ENCODE results near the gene LYPLAL1.
"Not testable (repeated sequence)": the region's sequence is repeated elsewhere in the genome, so short reads cannot be mapped to it uniquely, and the experiment has no call there.

Gene LYPLAL1

DNA sequence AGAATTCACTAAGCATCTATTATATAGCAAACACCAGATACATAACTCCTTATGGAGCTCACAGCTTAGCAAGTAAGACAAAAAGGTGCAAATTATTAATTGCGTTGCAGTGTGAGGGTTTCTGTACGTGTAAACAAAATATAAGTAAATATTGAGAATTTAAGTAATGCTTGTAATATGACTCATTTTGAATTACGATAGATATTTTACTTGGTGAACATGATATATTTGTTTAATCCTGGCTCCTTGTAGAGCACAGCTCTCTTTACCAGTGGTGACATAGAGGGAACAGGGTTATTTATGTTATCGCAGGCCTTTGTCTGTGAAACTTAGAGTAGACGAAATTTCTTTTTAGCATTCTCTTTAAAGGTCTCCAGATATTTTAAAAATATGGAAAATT is 36.4 kb downstream of the LYPLAL1 start:
- no peaks in the 10 kb centered on the region for H3K36me3 ChIP-seq (ENCODE audit: insufficient read depth, low read length)
- no peaks in the 10 kb centered on the region for H3K9me3 ChIP-seq (ENCODE audit: control insufficient read depth, insufficient read depth, low read length)
- H3K4me1 ChIP-seq (ENCODE audit: insufficient read depth, low read length), result no peaks in the 10 kb centered on the region
- no peak overlapping the region for H3K9ac ChIP-seq (ENCODE audit: low read depth, low read length)

DNA sequence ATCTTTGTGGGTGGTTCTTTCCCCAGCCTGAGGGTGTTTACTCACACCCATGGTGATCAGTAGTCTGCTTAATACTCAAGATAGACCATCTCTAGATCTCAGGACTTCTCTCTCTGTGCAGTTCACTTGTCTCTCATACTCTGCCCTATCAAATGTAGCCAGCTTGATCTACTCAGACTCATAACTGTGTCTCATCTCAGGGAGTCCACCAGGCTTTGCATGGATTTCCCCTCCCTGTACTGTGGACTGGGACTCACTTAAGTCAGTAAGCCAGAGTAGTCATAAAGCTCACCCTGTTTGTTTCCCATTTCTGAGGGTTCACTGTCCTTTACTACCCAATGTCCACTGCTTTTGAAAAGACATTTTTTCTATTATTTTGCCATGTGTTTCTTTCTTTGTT is 41.8 kb downstream of the LYPLAL1 start:
- Histone ChIP-seq H3K9me3 (ENCODE audit: control insufficient read depth, insufficient read depth, low read length) (no peaks in the 10 kb centered on the region), H3K4me1 (ENCODE audit: insufficient read depth, low read length) (no peaks in the 10 kb centered on the region), H3K36me3 (ENCODE audit: insufficient read depth, low read length) (no peaks in the 10 kb centered on the region), H3K9ac (ENCODE audit: low read depth, low read length) (no peak overlapping the region)

DNA sequence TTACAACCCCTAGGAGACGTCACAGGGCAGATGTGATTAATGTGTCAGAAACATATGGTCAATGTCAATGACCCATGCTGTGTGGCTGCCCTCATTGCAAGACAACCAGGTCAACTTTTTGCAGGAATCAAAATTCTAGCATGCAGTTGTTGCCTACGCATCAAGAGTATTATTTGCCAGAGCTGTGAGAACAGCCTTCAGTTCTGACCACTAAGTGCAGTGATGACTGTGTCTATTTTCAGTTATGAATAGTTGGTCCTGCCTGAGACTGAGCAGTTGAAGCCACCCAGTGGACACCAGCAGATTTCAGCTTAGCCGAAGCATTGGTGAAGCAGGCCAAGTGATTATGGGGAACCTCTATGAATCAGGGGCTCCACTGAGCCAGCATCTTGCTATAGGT is 47.3 kb downstream of the LYPLAL1 start:
- Histone ChIP-seq H3K9me3 (ENCODE audit: control insufficient read depth, insufficient read depth, low read length) (no peaks in the 10 kb centered on the region), H3K9ac (ENCODE audit: low read depth, low read length) (no peak overlapping the region), H3K4me1 (ENCODE audit: insufficient read depth, low read length) (no peaks in the 10 kb centered on the region), H3K36me3 (ENCODE audit: insufficient read depth, low read length) (no peaks in the 10 kb centered on the region)

DNA sequence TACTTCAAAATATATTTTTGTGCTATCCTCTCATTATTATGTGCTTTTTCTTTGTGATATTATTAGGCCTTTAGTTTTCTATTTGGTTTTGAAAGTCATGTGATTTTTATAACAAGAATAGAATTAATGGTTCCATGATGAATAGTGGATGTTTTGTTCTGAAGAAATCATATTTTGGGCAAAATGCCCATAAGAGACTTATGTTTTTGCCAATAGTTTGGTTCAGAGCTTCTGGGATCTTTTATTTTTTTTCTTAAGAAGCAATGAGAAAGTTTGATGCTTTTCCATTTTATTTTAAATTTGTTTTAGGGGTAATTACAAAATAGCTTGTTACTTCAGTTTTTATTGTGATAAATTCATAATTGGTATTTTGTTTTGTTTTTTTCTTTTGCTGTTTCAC is 49.8 kb downstream of the LYPLAL1 start:
- Histone ChIP-seq H3K36me3 (ENCODE audit: insufficient read depth, low read length) (no peaks in the 10 kb centered on the region), H3K9ac (ENCODE audit: low read depth, low read length) (no peak overlapping the region), H3K9me3 (ENCODE audit: control insufficient read depth, insufficient read depth, low read length) (no peaks in the 10 kb centered on the region), H3K4me1 (ENCODE audit: insufficient read depth, low read length) (no peaks in the 10 kb centered on the region)

DNA sequence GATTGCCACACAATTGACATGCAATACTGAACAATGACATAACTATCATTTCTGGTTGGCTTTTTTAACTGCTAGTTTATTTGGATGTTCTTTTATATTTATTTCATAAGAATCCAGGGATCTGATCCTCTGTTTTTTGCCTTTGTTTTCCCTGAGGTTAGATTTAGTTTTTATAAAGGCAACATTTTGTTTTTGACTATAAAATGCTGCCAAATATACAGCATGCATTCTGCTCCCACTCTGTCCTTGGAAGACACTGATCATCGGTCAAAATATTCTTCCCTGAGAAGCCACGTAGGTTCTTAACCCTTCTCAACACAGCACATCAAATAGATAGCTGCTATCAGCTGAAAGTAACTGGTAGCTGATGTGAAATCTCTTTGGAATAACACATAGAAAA is 52.5 kb downstream of the LYPLAL1 start:
- Histone ChIP-seq H3K36me3 (ENCODE audit: insufficient read depth, low read length) (no peaks in the 10 kb centered on the region), H3K9ac (ENCODE audit: low read depth, low read length) (no peak overlapping the region), H3K9me3 (ENCODE audit: control insufficient read depth, insufficient read depth, low read length) (no peaks in the 10 kb centered on the region), H3K4me1 (ENCODE audit: insufficient read depth, low read length) (no peaks in the 10 kb centered on the region)

DNA sequence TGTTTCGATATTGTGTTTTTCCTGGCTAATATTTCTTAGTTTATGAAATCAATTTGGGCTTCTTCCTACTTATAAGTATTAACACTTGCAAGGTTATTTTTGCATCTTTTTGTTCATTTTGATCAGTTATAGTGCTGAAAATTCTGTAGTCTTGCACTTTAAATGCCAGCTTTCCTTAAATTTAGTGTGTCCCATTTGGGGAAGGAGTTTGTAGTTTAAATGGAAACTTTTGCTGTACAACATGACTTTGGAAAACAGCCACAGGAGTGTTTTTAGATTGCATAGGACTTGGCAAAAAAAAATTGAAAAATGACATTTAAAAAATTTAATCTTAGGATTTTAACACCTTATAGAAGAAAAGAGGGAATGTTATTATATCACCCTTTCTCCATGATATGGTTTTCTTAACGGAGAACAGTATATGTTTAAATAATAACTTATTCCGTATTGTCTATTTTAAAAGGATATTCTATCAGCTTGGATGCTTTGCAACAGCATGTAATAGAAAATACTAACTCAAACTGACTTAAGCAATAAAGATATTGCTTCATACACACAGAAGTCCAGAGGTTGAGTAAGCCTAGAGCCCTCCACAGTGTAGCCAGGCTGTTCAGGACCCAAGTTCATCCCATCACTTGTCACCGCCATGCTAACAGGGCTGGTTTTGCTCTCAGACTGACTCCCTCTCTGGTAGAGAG is 53.8 kb downstream of the LYPLAL1 start:
- Histone ChIP-seq H3K9ac (ENCODE audit: low read depth, low read length) (no peak overlapping the region), H3K9me3 (ENCODE audit: control insufficient read depth, insufficient read depth, low read length) (no peaks in the 10 kb centered on the region), H3K36me3 (ENCODE audit: insufficient read depth, low read length) (no peaks in the 10 kb centered on the region), H3K4me1 (ENCODE audit: insufficient read depth, low read length) (no peaks in the 10 kb centered on the region)

DNA sequence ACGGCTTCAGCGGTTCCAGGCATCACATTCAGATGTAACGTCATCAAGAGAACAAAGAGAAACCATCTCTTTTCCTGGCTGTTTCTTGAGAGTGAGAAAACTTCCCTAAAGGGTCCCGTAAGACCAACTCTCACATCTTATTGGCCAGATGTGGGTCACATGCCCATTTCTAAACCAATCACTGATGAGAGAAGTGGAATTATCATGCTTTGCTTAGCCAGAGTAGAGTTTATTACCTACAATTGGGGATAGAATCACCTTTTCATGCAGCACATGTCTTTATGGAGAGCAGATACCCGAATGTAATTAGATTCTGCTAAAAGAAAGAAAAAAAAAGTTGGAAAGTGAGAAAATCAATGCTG is 54.4 kb downstream of the LYPLAL1 start:
- no peak overlapping the region for H3K9ac ChIP-seq (ENCODE audit: low read depth, low read length)
- H3K4me1 ChIP-seq (ENCODE audit: insufficient read depth, low read length), result no peaks in the 10 kb centered on the region
- no peaks in the 10 kb centered on the region for H3K36me3 ChIP-seq (ENCODE audit: insufficient read depth, low read length)
- no peaks in the 10 kb centered on the region for H3K9me3 ChIP-seq (ENCODE audit: control insufficient read depth, insufficient read depth, low read length)

DNA sequence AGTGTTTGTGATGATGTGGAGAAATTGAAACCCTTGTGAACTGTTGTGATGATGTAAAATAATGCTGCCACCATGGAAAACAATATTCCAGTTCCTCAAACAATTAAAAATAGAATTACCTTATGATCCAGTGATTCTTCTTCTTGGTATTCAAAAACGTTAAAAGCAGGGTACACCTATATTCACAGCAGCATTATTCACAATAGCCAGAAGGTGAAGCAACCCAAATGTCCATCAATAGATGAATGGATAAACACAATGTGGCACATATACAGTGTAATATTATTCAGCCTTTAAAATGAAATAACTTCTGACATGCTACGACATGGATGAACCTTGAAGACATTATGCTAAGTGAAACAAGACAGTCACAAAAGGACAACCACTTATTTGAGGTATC is 59.2 kb downstream of the LYPLAL1 start:
- Histone ChIP-seq H3K9me3 (ENCODE audit: control insufficient read depth, insufficient read depth, low read length) (no peaks in the 10 kb centered on the region), H3K9ac (ENCODE audit: low read depth, low read length) (no peak overlapping the region), H3K36me3 (ENCODE audit: insufficient read depth, low read length) (no peaks in the 10 kb centered on the region), H3K4me1 (ENCODE audit: insufficient read depth, low read length) (no peaks in the 10 kb centered on the region)

DNA sequence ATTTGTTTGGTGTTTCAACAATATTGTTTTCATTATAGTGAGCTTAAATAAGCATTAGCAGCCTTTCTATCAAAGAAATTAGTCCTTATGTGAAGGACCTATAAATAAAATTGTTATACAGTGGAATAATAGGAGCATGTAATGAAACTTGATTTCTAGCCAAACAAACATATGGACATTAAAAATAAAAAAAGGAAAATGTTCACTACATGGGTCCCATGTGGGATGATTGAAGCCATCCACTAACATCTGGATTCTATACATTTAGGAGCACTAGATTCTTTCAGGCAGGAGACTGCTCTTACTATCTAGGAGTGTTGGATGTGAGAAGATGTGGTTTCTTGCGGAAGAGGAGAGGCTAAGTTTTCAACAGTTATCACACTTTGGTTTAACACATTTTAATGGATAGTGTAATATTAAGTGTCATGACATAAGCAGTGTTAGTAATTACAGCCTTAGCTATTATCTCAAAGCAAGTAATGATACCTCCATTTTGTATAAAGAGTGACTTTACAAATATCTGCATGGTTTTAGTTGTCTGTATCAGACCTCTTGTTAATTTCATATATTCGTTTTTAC is 62.3 kb downstream of the LYPLAL1 start:
- H3K9ac ChIP-seq (ENCODE audit: low read depth, low read length), result no peak overlapping the region
- H3K36me3 ChIP-seq (ENCODE audit: insufficient read depth, low read length), result no peaks in the 10 kb centered on the region
- no peaks in the 10 kb centered on the region for H3K9me3 ChIP-seq (ENCODE audit: control insufficient read depth, insufficient read depth, low read length)
- H3K4me1 ChIP-seq (ENCODE audit: insufficient read depth, low read length), result no peaks in the 10 kb centered on the region

DNA sequence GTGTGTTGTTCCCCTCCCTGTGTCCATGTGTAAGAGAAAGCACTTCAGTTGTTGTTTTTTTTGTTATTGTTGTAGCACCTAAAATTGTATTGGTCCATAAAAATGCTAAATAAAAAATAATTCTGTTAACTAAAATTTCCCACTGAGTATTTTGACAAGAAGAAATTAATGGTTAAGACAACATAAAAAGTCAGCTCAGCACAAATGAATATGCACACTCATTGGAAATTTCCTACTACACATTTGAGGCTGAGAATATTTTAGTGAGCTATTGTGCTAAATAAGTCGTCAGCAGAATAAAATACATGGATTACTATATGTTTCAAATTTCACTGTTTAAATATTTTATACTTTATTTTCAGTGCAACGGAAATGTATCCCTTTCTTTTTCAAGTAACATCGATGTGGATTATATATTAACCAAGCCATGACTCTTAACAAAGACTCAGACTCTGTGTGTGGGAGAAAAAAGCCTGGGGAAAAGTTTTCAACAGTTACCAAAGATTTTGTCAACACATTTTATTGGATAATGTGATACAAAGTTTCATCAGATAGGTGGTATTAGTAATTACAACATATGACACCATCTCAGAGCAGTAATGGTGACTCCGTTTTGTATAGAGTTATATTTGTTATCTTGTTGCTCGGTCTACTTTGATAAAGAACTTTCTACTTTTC is 63.4 kb downstream of the LYPLAL1 start:
- H3K36me3 ChIP-seq (ENCODE audit: insufficient read depth, low read length), result no peaks in the 10 kb centered on the region
- H3K4me1 ChIP-seq (ENCODE audit: insufficient read depth, low read length), result no peaks in the 10 kb centered on the region
- H3K9ac ChIP-seq (ENCODE audit: low read depth, low read length), result no peak overlapping the region
- no peaks in the 10 kb centered on the region for H3K9me3 ChIP-seq (ENCODE audit: control insufficient read depth, insufficient read depth, low read length)

DNA sequence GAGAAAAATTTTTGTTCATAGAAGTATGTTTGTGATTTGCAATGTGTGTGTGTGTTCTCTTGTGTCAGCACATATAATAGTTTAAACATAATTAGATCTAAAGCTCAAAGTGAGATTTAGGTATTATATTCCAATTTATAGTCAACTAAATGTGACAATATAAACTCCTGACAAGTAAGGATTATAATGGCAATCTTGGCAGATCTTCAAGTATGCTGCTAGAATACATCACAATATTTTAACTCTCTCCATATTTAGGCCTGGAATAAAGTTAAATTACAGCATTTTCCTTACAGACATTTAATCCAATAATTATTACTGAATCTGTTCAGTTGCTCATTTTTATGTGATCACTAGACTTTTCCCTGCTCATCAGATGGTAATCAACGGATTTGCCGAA is 65.8 kb downstream of the LYPLAL1 start:
- Histone ChIP-seq H3K9me3 (ENCODE audit: control insufficient read depth, insufficient read depth, low read length) (no peaks in the 10 kb centered on the region), H3K4me1 (ENCODE audit: insufficient read depth, low read length) (no peaks in the 10 kb centered on the region), H3K9ac (ENCODE audit: low read depth, low read length) (no peak overlapping the region), H3K36me3 (ENCODE audit: insufficient read depth, low read length) (no peaks in the 10 kb centered on the region)

DNA sequence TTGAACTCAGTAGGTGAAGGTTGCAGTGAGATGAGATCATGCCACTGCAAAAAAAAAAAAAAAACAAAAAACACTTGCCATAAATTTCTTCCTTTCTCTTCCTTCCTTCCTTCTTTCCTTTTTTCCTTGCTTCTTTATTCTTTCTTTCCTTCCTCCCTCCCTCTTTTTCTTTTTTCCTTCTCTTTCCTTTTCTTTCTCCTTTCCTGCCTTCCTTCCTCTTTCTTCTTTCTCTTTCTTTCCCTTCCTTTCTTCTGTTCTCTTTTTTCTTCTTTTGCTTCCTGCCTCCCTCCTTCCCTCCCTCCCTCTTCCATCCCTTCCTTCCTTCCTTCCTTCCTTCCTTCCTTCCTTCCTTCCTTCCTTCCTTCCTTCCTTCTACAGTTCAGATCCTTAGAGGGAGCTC is 71.2 kb downstream of the LYPLAL1 start:
- H3K36me3 ChIP-seq (ENCODE audit: insufficient read depth, low read length), result no peaks in the 10 kb centered on the region
- no peaks in the 10 kb centered on the region for H3K4me1 ChIP-seq (ENCODE audit: insufficient read depth, low read length)
- H3K9me3 ChIP-seq (ENCODE audit: control insufficient read depth, insufficient read depth, low read length), result no peaks in the 10 kb centered on the region
- H3K9ac ChIP-seq (ENCODE audit: low read depth, low read length), result no peak overlapping the region

DNA sequence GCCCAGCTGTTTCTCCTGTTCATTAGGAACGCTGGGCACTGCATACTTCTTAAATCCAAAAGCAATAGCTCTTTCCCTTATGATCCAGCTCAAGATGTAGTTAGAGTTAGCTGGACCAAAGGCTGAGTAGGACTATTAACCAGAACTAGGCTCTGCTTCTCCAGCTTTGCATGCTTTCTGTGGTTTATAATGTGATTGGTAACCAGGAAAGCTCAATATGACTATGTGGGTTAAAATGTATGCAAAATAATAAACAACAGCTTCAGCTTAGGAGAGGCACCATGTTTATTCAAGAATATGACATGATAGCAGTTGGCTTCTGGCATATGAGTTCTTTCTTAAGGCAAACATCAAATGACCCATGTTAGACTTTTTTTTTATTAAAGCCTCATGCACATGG is 73.8 kb downstream of the LYPLAL1 start:
- Histone ChIP-seq H3K9ac (ENCODE audit: low read depth, low read length) (no peak overlapping the region), H3K9me3 (ENCODE audit: control insufficient read depth, insufficient read depth, low read length) (no peaks in the 10 kb centered on the region), H3K36me3 (ENCODE audit: insufficient read depth, low read length) (no peaks in the 10 kb centered on the region), H3K4me1 (ENCODE audit: insufficient read depth, low read length) (no peaks in the 10 kb centered on the region)

DNA sequence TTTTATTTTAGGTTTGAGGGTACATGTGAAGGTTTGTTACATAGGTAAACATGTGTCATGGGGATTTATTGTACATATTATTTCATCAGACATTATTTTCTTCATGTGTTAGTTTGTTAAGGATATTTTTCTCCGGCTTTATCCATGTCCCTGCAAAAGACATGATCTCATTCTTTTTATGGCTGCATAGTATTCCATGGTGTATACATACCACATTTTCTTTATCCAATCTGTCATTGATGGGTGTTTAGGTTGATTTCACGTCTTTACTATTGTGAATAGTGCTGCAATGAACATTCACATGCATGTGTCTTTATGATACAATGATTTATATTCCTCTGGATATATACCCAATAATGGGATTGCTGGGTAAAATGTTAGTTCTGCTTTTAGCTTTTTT is 76.8 kb downstream of the LYPLAL1 start:
- not testable (repeated sequence) for H3K36me3 ChIP-seq (ENCODE audit: insufficient read depth, low read length); H3K4me1 ChIP-seq (ENCODE audit: insufficient read depth, low read length); H3K9ac ChIP-seq (ENCODE audit: low read depth, low read length); H3K9me3 ChIP-seq (ENCODE audit: control insufficient read depth, insufficient read depth, low read length)

DNA sequence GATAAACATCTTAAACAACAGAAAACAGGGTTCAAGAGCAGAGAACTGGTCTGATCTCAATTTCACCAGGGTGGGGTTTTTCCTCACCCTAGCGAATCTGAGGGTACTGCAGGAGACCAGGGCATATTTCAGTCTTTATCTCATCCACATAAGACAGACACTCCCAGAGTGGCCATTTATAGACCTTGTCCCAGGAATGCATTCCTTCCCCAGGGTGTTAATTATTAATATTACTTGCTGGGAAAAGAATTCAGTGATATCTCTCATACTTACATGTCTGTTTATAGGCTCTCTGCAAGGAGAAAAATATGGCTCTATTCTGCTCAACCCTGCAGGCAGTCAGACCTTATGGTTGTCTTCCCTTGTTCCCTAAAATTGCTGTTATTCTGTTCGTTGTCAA is 84.1 kb downstream of the LYPLAL1 start:
- Histone ChIP-seq H3K4me1 (ENCODE audit: insufficient read depth, low read length) (no peaks in the 10 kb centered on the region), H3K9me3 (ENCODE audit: control insufficient read depth, insufficient read depth, low read length) (no peaks in the 10 kb centered on the region), H3K9ac (ENCODE audit: low read depth, low read length) (no peak overlapping the region), H3K36me3 (ENCODE audit: insufficient read depth, low read length) (no peaks in the 10 kb centered on the region)

Data from ES-I3 (cell line).